ENCODE results near the gene SNRPB.
"Not testable (repeated sequence)": the region's sequence is repeated elsewhere in the genome, so short reads cannot be mapped to it uniquely, and the experiment has no call there.

SNRPB gene

DNA sequence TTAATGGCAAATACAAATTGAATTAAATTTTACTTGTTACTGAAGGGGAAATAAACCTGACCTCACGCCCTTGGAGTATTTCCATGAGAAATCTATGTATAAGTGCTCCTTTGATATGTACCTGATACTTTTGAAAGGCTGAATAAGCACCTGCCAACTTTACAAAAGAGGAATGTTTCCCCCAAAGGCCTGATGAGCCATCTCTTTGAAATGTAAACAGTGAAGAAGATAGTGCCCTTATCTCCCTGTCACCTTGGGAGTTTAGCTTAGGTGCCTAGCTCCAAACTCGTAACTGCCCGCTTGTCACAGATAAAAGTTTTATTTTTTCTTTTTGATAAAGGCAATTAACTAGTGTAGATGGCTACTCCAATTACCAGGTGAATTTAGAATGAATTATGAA, 39.2 kb upstream of the SNRPB start:
- no peak for DNase-seq (ENCODE audit: low read depth)
- H3K4me3 ChIP-seq (ENCODE audit: low read depth, low read length): peak overlapping the region; percentile 80
- TF ChIP-seq, protein P1, sequence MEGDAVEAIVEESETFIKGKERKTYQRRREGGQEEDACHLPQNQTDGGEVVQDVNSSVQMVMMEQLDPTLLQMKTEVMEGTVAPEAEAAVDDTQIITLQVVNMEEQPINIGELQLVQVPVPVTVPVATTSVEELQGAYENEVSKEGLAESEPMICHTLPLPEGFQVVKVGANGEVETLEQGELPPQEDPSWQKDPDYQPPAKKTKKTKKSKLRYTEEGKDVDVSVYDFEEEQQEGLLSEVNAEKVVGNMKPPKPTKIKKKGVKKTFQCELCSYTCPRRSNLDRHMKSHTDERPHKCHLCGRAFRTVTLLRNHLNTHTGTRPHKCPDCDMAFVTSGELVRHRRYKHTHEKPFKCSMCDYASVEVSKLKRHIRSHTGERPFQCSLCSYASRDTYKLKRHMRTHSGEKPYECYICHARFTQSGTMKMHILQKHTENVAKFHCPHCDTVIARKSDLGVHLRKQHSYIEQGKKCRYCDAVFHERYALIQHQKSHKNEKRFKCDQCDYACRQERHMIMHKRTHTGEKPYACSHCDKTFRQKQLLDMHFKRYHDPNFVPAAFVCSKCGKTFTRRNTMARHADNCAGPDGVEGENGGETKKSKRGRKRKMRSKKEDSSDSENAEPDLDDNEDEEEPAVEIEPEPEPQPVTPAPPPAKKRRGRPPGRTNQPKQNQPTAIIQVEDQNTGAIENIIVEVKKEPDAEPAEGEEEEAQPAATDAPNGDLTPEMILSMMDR (IDR thresholded peaks at IDR 0.05; ENCODE audit: control insufficient read depth, extremely low read depth, insufficient read depth): no peak

DNA sequence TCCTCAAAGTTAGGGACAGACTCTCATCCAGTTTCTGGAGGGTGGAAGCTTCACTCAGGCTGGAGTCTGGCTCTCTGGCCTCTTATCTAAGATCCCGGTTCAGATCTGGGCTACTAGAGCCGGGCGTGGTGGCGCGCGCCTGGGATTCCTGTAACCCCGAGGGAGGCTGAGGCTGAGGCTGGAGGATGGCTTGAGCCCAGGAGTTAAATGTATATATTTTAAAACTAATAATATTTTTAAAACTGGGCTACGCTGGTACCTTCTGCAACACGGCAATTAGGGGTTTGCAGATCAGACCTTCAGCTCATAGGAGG, 38.8 kb upstream of the SNRPB start:
- TF ChIP-seq, protein P1 (IDR thresholded peaks at IDR 0.05; ENCODE audit: control insufficient read depth, extremely low read depth, insufficient read depth): no peak
- H3K4me3 ChIP-seq (ENCODE audit: low read depth, low read length): peak overlapping the region; percentile 80
- no peak for DNase-seq (ENCODE audit: low read depth)

DNA sequence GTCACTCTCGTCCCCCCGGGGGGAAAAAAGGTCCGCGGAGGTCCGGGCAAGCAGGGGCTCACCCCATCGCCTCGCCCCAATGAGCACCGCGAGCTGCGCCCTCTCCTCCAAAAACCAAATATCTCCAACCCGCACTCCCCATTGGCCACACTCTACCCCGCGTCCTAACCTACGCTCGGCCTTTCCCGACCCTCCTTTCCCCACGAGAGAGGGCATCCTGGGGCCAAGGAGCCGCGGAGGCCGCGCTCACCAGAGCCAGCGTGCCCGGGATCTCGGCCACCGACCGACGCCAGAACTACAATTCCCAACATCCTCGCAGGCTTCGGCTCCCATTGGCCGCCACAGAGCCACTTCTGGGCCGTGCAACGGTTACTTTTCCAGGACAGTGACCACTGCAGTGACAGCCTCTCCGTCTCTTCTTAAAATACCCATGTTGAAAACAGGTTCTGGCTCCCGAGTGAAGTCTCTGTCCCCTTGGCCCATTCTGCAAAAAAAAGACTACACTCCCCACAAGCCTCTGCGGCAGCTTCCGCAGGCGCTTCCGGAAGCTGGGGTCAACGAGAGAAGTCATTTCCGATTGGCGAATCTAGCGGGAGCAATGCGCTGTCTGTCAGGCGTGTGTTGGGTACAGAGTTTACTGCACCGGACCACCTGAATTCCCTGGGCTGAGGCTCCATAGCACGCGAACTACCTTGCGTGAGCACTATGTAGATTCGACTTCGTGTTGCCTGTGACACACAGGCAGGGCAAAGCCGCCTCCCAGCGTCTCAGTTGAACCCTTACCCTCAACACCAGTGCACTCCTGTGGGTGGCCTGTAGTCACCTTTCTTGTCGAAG, 38.3 kb upstream of the SNRPB start, which contains the start of gene ZNF343:
Gene ZNF343 (minus strand): TSS at position 285 of the 837 bp plus-strand sequence. CDS start 15,020 bp downstream, outside the sequence.
- TF ChIP-seq, protein P1 (IDR thresholded peaks at IDR 0.05; ENCODE audit: control insufficient read depth, extremely low read depth, insufficient read depth): no peak
- peak; percentile 44 for DNase-seq (ENCODE audit: low read depth)

DNA sequence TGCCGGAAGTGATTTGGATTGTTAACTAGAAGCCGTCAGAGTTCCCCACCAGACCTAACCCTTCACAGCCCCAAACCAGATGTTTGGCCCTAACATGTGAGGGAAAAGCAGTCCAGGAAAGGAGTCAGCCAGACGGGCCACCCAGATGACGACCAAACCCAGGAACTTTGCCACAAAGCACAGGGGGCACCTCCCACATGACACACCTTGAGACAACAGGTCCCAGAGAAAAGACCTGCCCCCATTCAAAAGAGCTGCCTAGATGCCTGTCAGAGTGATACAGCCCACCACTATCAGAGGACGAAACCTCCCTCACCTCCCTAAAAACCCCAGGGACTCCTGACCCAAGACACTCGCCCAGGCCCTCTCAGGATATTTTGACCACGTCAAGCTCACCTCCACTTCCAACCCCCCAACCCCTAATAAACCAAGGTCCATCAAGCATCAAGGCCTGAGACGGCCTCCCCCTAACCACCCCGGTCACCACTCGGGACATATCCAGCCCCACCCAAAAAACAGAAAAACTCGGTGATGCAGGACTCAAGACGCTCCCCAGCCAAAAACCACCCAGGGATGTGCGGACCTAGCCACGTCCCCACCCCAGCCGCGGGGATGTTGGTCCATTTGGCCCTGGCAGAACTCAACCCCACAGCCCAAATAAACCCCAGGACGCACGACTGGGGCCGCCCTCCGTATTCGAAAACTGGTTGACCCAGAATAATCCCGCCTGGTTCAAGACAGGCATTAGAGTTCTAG, 37.5 kb upstream of the SNRPB start:
- peak overlapping the region; percentile 80 for H3K4me3 ChIP-seq (ENCODE audit: low read depth, low read length)
- no peak for DNase-seq (ENCODE audit: low read depth)
- TF ChIP-seq, protein P1 (IDR thresholded peaks at IDR 0.05; ENCODE audit: control insufficient read depth, extremely low read depth, insufficient read depth): no peak

More for the DNA sequence above, 38.3 kb upstream of the SNRPB start, which contains the start of gene ZNF343:
- H3K4me3 ChIP-seq (ENCODE audit: low read depth, low read length): peak within 1 kb of the TSS; percentile 80

DNA sequence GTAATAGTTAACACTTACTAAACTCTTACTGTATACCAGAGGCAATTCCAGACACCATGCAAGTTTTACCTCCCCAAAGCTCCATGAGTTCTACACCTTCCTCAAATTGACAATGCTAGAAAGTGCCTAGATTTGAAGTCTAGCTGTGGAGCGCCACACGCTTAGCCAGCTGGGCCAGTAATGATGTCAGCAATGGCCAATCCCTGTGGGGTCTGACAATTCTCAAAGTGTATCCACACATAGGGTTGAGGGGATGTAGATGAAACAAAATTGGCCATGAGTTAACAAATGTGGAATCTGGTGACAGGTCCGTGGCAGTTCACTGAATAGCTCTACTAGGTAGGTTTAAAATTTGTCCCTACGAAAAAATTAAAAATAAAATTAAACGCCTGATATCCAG, 36.9 kb upstream of the SNRPB start:
- no peak for DNase-seq (ENCODE audit: low read depth)
- H3K4me3 ChIP-seq (ENCODE audit: low read depth, low read length): peak overlapping the region; percentile 80
- TF ChIP-seq, protein P1 (IDR thresholded peaks at IDR 0.05; ENCODE audit: control insufficient read depth, extremely low read depth, insufficient read depth): no peak

DNA sequence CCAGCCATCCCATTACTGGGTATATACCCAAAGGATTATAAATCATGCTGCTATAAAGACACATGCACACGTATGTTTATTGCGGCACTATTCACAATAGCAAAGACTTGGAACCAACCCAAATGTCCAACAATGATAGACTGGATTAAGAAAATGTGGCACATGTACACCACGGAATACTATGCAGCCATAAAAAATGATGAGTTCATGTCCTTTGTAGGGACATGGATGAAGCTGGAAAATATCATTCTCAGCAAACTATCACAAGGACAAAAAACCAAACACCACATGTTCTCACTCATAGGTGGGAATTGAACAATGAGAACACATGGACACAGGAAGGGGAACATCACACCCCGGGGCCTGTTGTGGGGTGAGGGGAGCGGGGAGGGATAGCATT, 35.8 kb upstream of the SNRPB start:
- H3K4me3 ChIP-seq (ENCODE audit: low read depth, low read length); DNase-seq (ENCODE audit: low read depth): not testable (repeated sequence)

DNA sequence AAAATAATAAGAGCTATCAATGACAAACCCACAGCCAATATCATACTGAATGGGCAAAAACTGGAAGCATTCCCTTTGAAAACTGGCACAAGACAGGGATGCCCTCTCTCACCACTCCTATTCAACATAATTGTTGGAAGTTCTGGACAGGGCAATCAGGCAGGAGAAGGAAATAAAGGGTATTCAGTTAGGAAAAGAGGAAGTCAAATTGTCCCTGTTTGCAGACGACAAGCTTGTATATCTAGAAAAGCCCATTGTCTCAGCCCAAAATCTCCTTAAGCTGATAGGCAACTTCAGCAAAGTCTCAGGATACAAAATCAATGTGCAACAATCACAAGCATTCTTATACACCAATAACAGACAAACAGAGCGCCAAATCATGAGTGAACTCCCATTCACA, 34.2 kb upstream of the SNRPB start:
- DNase-seq (ENCODE audit: low read depth); H3K4me3 ChIP-seq (ENCODE audit: low read depth, low read length): not testable (repeated sequence)

DNA sequence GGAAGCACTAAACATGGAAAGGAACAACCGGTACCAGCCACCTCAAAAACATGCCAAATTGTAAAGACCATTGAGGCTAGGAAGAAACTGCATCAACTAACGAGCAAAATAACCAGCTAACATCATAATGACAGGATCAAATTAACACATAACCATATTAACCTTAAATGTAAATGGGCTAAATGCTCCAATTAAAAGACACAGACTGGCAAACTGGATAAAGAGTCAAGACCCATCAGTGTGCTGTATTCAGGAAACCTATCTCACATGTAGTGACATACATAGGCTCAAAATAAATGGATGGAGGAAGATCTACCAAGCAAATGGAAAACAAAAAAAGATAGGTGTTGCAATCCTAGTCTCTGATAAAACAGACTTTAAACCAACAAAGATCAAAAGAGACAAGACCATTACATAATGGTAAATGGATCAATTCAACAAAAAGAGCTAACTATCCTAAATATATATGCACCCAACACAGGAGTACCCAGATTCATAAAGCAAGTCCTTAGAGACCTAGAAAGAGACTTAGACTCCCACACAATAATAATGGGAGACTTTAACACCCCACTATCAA, 32.3 kb upstream of the SNRPB start:
- H3K4me3 ChIP-seq (ENCODE audit: low read depth, low read length); DNase-seq (ENCODE audit: low read depth): not testable (repeated sequence)
